HG02571 (cell line): ENCODE data around the gene GLIS1.

Experiments used
- ATAC-seq: cut with Tn5 transposase; IDR thresholded peaks from one replicate; pipeline ENCODE4 v1.9.1; 2021; ENCODE audit warnings: mild to moderate bottlenecking, moderate library complexity; ENCODE audit not compliant: unreplicated experiment

Gene GLIS1

DNA sequence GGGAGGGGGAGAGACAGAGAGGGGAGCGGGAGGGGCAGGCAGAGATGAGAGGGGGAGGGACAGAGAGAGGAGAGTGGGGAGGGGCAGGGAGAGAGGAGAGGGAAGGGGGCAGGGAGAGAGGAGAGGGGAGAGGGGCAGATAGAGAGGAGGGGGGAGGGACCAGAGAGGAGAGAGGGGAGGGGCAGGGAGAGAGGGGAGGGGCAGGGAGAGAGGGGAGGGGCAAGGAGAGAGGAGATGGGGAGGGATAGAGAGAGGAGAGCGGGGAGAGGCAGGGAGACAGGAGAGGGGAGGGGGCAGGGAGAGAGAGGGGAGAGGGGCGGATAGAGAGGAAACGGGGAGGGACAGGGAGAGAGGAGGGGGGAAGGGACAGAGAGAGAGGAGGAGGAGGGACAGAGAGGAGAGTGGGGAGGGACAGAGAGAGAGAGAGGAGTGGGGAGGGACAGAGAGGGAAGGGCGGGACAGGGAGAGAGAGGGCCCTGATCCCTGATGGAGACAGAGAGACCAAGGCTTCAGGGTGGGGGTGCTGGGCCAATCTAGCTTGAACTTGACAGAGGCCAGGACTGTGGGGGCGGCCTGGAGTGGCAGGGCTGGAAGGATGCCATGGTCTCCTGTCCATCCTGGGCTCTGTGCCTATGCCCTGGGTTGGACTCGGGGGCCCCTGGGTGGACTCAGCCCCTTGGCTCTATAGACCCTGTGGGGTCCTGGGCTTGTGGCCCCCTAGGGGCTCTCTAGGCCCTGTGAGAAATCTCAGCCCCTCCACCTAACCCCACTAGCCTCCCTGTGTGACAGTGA lies 236.1 kb downstream of the GLIS1 start:
- ATAC-seq, result no peak

DNA sequence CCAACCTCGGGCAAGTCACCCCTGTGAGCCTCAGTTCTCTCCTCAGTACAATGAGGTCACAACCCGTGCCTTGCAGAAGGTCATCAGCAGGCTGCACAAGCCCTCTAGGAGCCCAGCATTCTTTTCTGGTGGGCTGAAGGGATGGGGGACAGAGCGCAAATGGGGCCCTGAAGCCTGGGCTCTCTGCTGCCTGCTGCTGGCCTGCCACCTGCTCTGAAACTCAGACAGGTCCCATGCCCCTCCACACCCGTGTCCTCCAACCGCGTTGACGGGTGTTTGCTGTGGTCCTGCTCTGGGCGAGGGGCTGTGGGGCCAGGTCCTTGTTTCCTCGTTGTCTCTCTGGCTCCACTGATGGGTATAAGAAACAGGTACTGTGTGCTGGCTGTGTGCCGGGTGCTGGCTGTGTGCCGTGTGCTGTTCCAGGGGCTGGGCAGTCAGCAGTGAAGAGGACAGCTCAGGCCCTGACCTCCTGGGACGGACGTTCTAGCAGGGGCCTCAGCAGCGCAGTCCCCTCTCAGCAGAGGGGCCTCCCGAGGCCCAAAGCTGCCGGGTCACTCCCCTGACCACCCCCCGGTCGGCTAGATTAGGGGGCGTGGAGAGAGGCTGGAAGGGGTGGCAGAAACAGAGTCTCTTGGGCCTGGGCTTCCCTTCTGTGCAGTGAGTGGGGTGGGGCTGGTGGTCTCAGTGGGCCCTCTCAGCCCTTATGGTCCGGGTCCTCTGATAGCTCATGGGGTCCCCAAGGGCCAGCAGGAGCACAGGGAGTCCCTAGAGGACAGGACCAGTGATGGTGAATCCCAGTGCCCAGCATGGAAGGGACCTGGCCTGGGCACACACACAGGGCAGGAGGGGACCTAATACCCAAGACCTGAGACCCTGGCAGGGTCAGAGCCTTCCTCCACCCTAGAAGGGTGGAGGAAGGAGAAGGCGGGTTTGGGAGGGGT lies 237.6 kb downstream of the GLIS1 start:
- ATAC-seq, result no peak

DNA sequence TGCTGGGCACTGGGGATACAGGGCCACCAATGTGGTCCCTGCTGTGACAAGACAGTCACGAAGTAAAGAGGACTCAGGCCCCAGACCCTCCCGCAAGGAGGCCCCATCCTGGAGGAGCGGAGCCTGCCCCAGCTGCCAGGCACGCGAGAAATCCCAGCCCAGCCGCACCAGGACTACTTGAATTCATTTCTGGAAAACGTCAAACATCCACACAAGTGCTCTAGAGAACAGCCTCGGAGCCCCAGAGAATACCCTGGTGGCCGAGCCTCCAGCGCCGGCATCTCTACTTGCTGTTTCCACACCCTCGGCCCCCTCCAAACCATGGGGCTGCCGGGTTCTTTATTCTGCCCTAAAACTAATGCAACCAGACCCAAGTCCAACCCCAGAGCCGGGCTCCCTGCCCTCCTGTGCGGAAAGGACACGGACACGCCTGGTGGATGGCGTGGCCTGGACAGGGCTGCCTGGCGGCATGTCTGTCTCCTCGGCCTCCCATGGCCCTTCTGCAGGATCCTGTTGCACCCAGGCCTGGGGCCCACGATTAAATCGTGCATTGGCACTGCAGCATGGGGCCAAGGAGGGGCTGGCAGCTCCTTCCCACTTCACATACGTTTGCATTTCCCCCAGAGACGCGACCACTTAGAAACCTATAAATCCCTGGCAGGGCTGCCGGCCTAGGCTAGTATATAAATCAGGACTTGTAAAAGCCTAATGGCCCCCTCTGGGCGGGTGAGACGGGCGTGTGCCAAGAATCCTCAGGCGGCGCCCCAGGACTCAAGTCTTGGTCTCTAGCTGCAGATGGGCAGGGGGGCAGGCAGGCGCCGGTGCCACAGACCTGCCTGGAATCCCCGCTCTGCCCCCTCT lies 238.5 kb downstream of the GLIS1 start:
- no peak for ATAC-seq

DNA sequence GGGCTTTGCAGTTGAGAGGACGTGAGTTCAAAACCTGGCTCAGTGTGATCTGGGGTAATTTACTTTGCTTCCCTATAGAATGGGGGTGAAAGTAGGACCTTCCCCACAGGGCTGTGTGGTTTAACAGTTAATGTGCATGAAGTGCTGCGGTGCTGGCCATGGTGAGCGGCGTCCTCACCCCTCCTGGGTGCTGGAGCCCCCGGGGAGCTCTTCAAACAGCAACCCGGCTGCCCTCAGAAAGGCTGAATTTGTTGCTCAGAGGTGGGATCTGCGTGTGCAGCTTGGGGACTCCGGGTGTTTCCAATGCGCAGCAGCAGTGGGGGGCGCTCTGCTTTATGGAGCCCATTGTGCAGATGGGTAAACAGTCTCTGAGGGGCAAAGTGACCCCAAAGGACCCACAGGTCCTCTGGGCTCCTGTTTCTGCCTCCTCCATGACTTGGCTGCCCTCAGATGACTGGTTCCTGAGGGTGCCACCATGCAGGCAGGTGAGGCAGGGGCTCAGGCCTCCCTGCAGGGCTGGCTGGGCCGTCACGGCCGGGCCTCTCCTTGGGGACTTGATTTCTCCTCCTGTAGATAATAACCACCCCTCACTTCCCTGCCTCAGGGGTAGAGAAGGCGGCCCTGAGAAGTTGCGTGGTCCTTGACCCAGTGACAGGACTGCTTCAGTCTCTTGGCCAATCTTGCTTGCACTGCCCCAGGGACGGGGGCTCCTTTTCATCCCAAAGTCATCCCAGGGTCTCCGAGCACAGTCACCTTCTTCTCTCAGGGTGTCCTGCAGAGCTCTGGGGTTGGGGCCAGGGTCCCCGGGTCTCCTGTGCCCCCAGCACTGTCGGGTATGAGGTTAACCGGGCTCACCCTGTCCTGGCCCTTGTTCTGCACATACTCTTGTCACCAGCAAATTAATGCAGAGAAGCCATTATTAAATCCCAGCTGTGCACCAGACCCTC lies 239.4 kb downstream of the GLIS1 start:
- ATAC-seq, result no peak

DNA sequence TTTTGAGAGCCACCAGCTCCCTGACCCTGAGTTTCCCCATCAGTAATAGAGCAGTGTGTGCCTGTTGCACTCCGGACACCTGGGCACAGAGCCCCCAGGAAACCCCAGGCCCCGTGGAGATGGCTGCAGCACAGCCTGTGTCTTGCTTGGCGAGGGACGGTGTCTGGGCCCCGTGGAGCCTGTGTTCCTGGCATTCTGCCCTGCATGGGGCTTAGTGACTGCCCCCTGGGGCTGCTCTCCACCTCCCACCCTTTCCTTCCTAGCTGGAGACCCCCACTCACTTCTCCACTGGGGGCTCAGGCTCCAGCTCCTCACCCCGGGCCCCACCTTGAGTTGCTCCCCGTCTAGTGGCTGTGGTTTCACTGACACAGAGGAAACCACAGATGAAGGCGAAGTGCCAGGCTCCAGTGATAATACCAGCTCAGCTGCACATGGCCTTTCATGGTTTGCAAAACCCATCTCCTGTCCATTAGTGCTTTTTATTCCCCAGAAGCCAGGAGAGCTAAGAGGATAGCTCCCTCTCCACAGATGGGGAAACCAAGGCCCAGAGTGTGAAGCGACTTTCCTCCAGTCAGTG lies 240.3 kb downstream of the GLIS1 start:
- ATAC-seq, result no peak

DNA sequence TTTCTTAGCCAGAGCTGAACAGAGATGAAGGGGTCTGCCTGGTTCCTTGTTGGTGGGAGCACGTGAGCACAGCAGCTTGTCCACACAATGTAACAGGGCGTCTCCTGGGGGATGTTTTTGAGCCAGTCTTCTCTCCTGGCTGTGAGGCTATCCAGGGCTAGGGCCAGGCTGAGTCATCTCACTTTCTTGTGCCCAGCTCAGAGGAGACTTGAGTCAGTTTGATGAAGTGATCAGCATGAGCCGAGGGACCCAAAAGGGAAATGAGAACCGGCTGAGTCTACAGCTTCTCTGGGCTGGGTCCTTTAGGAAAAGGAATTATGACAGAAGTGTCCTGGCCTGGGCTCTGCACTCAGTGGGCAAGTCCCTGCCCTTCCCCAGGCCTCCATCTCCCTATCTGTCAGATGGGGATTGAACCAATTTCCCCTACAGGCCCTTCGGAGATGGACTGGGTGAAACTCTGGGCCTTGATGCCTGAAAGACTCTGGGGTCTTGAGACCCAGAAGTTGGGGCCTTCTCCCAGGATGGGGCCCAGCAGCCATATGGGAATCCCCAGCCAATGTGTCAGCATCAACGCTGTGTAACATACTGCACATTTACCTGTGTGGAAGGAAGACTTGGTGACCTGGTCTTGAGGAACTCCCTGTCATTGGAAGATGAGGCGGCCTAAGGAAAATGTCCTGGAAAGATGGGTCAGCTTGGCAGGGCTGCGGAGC lies 243.2 kb downstream of the GLIS1 start:
- ATAC-seq, result no peak

DNA sequence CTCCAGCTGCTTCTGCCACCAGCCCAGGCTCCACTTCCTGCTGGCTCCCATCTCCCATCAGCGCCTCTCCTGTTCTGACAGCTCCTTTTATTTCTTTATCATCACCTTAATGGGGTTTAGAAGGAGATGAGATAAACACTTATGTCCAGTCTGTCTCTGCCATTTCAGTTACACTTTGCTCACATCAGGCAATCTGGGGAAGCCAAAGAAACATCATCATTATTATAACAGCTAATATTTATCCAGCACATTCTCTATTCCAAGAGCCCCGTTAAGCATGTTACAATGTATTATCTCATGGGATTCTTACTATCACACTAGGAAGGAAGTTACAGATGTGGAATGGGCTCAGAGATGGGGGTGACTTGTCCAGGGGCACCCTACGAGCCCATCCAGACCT lies 248.6 kb downstream of the GLIS1 start:
- no peak for ATAC-seq

DNA sequence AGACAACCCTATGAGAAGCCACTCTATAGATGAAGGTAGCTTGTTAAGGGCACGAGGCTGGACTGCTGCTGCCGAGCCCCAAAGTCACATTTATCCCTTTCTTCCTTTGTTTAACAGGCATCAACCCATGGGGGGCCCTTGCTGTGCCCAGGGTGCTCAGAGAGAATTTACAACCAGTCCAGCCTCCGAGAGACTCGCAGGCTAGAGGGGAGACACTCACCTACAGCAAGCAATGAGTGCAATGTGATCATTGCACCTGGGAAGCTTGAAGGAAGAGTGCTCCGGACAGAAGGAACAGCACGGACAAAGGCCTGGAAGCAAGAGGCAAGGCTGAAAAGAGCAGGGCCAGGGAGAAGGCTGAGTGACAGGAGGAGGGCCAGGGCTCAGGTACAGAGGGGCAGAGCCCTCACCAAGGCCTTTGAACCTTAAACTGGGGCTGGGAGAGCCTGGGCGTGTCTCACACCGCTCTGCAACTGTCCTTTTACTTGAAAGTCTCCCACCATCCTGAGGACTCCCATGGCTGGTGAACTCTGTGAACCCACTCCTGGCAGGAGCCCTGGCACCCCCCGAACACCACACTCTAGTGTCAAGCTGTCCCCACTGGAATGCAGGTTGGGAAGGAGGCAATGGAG lies 252.5 kb downstream of the GLIS1 start:
- no peak for ATAC-seq

DNA sequence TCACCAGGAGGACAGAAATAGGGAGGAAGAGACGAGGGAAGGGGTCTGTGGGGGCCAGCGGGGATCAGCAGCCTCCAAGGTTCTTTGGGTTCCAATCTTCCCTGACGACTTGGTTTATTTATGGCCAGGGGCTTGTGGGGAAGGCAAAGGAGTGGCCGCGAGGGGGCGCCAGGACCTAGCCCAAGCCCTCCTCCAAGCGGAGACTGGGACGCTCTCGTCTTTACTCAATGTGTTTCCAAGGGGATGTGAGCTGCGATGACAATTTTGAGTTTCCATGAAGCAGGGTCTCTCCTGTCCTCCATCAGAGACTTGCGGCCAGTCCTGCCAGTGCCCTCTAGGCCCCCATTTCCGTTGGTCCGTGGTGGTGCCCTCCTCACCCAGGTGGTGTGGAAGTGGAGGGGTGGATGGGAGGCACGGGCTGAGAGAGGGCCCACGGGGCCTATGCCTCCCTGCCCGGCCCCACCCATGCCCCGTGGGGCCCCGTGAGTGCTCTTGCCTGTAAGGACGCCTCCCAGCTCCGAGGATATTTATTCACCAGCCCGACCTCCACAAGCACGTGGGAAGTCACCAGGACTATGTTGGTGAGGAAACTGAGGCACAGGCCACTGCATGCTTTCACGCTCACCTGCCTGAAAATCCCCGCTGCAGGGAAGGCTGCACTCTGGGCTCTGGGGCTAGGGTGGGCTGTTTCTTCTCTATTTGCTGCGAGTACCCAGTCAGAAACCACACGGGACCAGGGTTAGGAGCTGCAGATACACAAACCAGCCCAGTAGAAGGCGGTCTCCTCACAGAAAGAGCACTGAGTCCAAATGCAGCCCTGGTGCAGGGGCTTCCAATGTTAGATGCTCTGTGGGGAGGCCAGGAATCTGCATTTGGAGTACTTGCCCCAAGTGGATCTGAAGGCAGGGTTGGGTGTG lies 253.2 kb downstream of the GLIS1 start:
- ATAC-seq, result no peak

DNA sequence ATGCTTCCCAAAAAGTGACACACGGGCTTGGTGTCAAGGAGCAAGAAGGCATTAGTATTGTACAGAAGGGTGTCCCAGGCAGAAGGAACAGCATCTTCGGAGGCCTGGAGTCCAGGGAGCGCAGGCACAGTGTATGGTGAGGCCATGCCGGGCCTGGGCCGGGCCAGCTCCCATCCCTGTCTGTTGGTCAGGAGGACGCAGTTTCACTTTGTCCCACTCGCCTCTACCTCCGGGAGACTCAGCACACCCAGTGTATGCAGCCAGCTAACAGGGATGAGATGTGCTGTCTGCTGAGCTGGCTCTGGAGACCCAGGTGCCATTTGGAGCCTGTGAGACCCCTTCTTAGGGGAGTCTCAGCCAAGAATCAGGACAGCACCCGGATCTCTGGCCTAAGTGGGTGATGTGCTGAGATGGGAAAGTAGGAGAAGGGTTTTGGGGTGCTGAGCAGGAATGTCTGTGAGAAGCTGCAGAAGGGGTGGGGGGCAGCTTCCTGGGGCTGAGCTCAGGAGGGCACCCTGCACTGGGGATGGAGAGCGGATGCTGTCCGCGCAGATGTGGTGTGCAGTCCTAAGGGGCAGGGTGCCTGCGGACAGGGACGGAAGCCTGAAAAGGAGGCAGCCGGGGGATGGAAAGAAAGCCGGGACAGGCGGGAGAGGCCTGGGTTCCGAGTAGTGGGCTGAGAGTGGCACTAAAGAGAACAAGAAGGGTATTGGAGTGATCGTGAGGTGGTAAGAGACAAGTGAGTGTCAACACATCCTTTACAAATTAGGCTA lies 254.1 kb downstream of the GLIS1 start:
- ATAC-seq, result no peak

DNA sequence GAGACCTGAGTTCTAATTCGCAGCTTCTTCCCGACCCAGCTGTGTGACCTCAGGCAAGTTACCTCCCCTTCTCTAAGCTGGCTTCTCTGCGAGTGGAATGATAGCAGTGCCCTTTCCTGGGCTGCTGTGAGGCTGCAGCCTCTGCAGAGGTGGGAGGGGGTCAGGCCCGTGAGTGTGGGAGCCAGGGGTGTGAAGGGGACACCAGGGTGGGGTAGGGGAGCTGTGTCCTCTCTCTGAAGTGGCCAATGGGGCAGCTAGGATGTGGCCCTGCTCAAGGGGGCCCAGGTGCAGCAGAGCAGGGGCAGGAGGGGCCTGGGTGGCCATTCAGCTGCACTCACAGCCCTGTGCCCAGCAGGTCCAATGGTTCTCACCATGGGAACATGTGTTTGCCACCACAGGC lies 255.3 kb downstream of the GLIS1 start:
- no peak for ATAC-seq

DNA sequence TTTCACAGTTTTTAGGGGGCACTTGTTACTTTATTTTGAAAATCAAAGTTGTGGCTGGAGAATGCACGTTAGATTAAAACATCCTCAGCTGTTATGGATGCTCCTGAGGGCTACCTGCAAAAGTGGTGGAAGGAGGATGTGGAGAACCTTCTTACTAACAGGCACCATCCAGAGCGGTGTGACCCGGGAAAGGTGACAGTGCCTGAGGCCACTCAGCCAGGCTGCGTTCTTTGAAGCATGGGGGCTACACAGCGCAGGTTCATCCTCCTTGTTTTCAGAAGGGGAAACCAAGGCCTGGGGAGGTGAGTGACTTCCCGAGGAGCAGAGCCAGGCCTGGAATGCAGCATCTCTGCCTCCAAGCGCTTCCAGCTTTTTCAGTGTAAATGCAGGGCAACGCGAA lies 255.8 kb downstream of the GLIS1 start:
- no peak for ATAC-seq

DNA sequence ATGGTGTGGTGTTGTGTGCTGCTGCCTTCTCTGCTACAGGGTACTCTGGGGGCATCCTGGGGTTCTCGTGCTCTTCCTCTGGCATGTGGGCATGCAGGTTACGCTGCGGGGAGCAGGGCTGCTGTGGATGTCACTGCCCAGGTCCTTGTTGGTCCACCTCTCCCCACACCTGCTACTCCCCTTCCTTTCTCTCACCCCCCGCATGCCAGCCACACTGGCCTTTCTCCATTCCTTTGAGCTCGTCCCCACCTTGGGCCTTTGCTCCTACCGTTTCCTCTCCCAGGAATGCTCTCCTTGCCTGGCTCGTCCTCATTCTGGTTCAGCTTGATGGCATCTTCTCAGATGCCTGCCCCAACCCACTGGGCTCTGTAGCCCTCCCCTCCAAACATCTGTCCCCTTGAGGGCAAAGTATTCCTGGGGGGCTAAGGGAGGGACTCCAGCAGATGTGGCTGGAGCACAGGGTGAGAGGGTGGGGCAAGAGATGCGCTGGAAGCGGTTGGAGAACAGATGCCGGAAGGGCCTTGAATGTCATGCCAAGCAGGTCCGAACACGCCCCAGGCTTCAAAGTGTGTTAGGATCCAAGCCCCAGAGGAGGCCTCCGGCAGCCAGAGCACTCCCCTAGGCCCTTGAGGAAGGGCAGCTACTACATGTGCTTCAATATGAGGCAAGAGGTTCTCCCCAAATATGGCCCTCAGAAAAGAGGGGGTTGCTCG lies 256.4 kb downstream of the GLIS1 start:
- ATAC-seq, result no peak

DNA sequence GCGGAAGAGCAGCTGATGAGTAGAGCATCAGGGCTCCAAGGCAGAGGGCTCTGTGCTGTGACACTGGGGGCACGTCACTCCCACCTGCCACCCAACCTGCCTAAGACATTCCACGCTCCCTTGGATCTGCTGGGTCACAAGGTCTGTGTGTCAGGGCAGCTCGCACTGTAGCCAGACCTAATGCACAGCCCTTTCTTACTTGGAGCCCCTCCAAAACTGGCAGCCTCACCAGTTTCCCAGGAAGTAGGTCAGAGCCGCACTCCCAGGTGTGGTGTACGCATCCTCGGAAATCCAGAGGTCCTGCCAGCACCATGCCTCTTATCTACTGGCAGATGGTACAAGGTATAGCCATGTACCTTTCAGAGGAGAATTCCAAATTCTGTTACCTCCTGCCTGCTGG lies 257.5 kb downstream of the GLIS1 start:
- ATAC-seq, result no peak

DNA sequence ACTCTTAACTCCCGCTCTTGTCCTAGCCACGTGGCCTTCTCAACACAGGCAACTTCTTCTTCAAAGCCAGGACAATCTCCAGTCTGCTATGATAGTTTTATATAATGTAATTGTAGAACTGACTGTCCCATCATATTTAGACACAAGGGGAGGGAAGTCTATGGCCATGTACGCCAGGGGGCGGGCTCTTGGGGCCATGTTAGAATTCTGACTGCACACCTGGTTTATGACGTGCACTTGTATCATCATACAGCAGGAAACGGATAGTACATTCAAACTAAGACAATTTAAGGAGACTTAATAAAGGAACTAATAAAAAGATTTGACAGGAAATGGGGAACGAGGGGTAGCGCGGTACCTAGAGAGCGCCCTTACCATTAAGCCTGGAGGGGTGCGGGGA lies 258.3 kb downstream of the GLIS1 start:
- no peak for ATAC-seq

DNA sequence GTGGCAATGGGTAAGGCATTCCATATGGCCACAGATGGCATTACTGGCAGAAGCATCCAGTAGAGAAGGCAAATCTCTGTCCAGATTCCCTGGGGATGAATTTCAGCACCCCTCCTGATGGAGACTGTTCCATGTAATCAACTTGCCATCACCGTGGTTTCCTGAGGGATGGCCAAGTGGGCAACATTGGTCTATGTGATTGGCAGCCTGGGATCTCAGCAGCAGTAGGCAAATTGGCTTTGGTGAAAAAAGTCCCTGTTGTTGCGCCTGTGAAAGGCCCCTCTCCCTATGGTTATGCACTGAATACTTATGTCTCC lies 260.5 kb downstream of the GLIS1 start:
- no peak for ATAC-seq
